HEK293 (cell line): ENCODE results near the gene MRPL3.

Source experiments
- ATF2 ChIP-seq: fragments of 450-650 bp; formaldehyde crosslinking; IDR thresholded peaks from 2 replicates; pipeline ENCODE4 v1.5.1; 2016; ENCODE audit warnings: missing biosample characterization, missing genetic modification characterization, low read depth
- BCL11A ChIP-seq: fragments of 450-650 bp; formaldehyde crosslinking; IDR thresholded peaks from 2 replicates; pipeline ENCODE4 v1.5.1; 2016; ENCODE audit warnings: low read depth, missing biosample characterization, missing genetic modification characterization
- ZNF623 ChIP-seq: fragments of 450-650 bp; formaldehyde crosslinking; IDR thresholded peaks from 2 replicates; pipeline ENCODE4 v1.5.1; 2016; ENCODE audit warnings: missing biosample characterization, missing genetic modification characterization

GRCh38 chr3:131546441-131546840 is 43.7 kb upstream of the MRPL3 start:
- TF ChIP-seq BCL11A (tag by site-specific recombination) (no peak), ZNF623 (no peak), ATF2 (tag by site-specific recombination) (no peak)
